Inflammatory macrophage treated with lipopolysaccharide for 1 hour (primary cell): ENCODE measurements around the gene MGST2.
A peak's percentile ranks its signal among the peaks of the same experiment; 100 is the strongest.
"Not testable (repeated sequence)": the region's sequence is repeated elsewhere in the genome, so short reads cannot be mapped to it uniquely, and the experiment has no call there.

Experiments
- DNase-seq, 2 donors: peaks; one replicate each; pipeline ENCODE4 v3.0.0-alpha.2; 2020 to 2022

Gene MGST2

GRCh38 chr4:139665690-139666529, at the start of gene MGST2:
MGST2 (plus strand) TSS chr4:139665819; CDS start chr4:139666020, 201 bp downstream.
- peak; percentile 52 to 54 for DNase-seq

- peak; percentile 12 to 13 for DNase-seq
These were observed 47.7 kb upstream of the MGST2 start for GRCh38 chr4:139617702-139618490.

GRCh38 chr4:139619644-139620043, 46.0 kb upstream of the MGST2 start:
- DNase-seq: peak; percentile 35 to 56

GRCh38 chr4:139622901-139623381, 42.7 kb upstream of the MGST2 start:
- DNase-seq: no peak

- no peak for DNase-seq
These were observed 41.1 kb upstream of the MGST2 start for GRCh38 chr4:139624441-139625092.

- no peak for DNase-seq
These were observed 40.5 kb upstream of the MGST2 start for GRCh38 chr4:139625093-139625455.

- DNase-seq: no peak
These were observed 40.1 kb upstream of the MGST2 start for GRCh38 chr4:139625482-139625881.

GRCh38 chr4:139628184-139629012, 37.2 kb upstream of the MGST2 start:
- no peak for DNase-seq

GRCh38 chr4:139629436-139630125, 36.0 kb upstream of the MGST2 start:
- DNase-seq: peak in 1 of 2 donors; percentile 32

- DNase-seq: no peak
These were observed 35.5 kb upstream of the MGST2 start for GRCh38 chr4:139630126-139630495.

GRCh38 chr4:139630991-139631390, 34.6 kb upstream of the MGST2 start:
- DNase-seq: no peak

GRCh38 chr4:139631791-139632190, 33.8 kb upstream of the MGST2 start:
- peak; percentile 44 to 85 for DNase-seq

- DNase-seq: not testable (repeated sequence)
These were observed 32.9 kb upstream of the MGST2 start for GRCh38 chr4:139632739-139633138.

- no peak for DNase-seq
These were observed 32.4 kb upstream of the MGST2 start for GRCh38 chr4:139633195-139633594.

GRCh38 chr4:139633661-139634060, 32.0 kb upstream of the MGST2 start:
- DNase-seq: no peak

- DNase-seq: no peak
These were observed 29.7 kb upstream of the MGST2 start for GRCh38 chr4:139635966-139636365.

- not testable (repeated sequence) for DNase-seq
These were observed 27.3 kb upstream of the MGST2 start for GRCh38 chr4:139638306-139638705.

GRCh38 chr4:139639654-139640053, 26.0 kb upstream of the MGST2 start:
- DNase-seq: no peak

GRCh38 chr4:139641218-139641617, 24.4 kb upstream of the MGST2 start:
- no peak for DNase-seq

- DNase-seq: no peak
These were observed 23.3 kb upstream of the MGST2 start for GRCh38 chr4:139642364-139642763.

GRCh38 chr4:139643042-139643895, 22.4 kb upstream of the MGST2 start:
- DNase-seq: peak in 1 of 2 donors; percentile 21
